WI38 (cell line): ENCODE data around the gene EPHA1.

Experiments used
- H3K4me3 ChIP-seq: 2 replicates; pipeline ENCODE4 v1.5.1; 2011; ENCODE audit warnings: low read depth, mild to moderate bottlenecking, control low read depth, low read length
- TF ChIP-seq, protein P1 (sequence below): IDR thresholded peaks from 2 replicates; pipeline ENCODE4 v1.5.1; 2012; ENCODE audit warnings: low read depth, mild to moderate bottlenecking, control low read depth, low read length

The EPHA1 gene

DNA sequence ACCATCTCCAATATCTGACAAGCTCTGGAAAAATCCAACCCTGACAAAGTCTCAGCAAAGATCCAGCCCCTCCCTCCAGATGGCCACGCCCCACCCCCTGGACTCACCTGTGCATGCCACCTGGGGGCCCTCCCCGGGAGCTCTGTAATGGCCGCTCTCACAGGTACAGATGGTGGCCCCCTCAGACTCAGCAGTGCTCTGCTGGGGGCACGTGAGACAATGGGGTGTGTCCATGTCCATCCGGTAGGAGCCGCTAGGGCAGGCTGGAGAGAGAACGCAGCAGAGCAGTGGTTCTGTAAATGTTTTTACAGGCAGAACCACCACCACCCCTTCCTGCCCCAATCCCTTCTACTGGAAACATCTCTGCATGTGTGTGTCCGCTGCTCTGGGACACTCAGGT lies 9.5 kb downstream of the EPHA1 start:
- TF ChIP-seq, protein P1, sequence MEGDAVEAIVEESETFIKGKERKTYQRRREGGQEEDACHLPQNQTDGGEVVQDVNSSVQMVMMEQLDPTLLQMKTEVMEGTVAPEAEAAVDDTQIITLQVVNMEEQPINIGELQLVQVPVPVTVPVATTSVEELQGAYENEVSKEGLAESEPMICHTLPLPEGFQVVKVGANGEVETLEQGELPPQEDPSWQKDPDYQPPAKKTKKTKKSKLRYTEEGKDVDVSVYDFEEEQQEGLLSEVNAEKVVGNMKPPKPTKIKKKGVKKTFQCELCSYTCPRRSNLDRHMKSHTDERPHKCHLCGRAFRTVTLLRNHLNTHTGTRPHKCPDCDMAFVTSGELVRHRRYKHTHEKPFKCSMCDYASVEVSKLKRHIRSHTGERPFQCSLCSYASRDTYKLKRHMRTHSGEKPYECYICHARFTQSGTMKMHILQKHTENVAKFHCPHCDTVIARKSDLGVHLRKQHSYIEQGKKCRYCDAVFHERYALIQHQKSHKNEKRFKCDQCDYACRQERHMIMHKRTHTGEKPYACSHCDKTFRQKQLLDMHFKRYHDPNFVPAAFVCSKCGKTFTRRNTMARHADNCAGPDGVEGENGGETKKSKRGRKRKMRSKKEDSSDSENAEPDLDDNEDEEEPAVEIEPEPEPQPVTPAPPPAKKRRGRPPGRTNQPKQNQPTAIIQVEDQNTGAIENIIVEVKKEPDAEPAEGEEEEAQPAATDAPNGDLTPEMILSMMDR: no peak
- H3K4me3 ChIP-seq: no peak overlapping the region

DNA sequence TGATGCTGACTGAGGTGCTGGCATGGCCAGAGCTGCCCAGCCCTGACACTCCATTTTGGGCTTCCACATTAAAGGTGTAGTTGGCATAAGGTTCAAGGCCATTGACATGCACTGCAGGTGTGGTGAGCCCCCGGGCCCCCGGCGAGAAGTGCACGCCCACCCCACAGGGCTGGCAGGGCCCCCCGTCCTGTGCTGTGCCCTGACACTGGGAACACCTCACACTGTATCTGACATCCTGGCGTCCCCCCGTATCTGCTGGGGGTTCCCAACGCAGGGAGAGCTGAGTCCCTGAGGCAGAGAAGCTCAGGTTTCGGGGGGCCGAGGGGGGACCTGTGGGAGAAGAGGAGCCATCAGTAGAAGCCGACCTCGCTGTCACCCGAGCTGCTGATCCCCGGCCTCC lies 10.0 kb downstream of the EPHA1 start:
- H3K4me3 ChIP-seq: no peak overlapping the region
- TF ChIP-seq, protein P1: no peak

- TF ChIP-seq, protein P1: no peak
- H3K4me3 ChIP-seq: no peak overlapping the region
These were observed 10.7 kb downstream of the EPHA1 start for GRCh38 chr7:143397710-143398530.

DNA sequence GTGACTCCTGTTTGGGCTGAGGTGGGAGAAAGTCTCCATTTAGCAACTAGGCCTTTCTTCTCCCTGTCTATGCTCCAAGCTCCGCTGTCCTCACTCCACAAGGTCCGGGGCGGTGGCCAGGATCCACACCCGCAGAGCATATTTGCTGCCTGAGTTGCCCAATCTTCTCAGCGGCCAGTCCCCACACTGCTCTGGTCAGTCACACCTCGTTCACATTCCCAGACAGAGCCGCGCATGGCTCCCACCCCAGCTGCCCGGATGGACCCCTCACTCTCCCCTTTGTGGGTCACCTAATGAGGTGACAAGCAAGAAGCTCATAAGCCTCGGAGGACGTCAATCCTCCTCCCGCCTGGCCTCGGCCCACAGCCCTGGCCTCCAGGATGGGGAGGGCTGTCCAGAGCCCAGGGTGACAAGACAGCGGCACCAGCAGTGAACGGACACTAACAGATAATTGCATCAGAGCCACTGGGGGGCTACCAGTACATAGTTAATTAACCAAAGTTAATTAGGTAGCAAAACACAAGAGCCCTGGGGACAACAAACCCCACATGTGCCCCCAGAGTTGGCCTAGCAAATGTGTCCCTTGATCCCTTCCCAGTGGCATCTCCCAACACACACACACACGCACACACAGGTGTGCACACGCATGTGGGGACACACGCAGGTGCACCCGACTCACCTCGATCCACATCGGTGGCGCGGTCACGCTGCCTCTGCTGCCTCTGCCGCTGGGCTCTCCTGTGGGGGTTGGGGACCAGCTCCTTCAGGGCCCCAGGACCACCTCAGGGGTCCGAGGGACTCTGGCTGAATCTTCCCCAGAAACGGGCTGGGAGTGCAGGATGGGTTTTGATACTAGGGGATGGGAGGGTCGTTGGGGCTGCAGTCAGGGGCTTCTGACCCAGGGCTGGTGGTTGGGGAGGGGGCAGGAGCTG lies 11.8 kb downstream of the EPHA1 start:
- no peak overlapping the region for H3K4me3 ChIP-seq
- TF ChIP-seq, protein P1: no peak

DNA sequence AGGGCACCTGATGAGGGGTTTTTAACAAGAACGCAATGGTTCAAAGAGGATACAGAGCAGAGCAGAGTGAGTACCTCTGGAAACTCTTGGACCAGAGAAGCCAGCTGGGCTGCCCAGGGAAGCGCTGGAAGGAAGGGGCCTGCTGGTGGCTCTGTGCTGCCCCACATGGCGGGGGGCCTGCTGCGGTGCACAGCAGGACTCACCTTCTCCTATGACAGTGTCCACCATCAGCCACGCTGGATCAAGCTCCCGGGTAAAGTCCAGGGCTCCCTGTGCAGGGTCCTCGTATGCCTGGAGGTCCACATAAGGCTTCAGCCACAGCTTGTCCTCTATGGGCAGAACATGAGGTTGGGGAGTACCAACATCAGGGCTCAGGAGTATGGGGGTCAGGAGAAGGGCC lies 12.5 kb downstream of the EPHA1 start:
- no peak overlapping the region for H3K4me3 ChIP-seq
- TF ChIP-seq, protein P1: no peak

- TF ChIP-seq, protein P1: peak; percentile 13; the same call in 1 of the 2 replicates
- H3K4me3 ChIP-seq: no peak overlapping the region
These were observed 13.2 kb downstream of the EPHA1 start for GRCh38 chr7:143395187-143396149.
